HG02970 (cell line): ENCODE data around the gene SLC1A3.
"Not testable (repeated sequence)": the region's sequence is repeated elsewhere in the genome, so short reads cannot be mapped to it uniquely, and the experiment has no call there.

Experiments used
- ATAC-seq: cut with Tn5 transposase; IDR thresholded peaks from one replicate; pipeline ENCODE4 v1.9.1; 2021; ENCODE audit warnings: mild to moderate bottlenecking, moderate library complexity, moderate number of reproducible peaks; ENCODE audit not compliant: unreplicated experiment, low FRiP score

SLC1A3 gene

DNA sequence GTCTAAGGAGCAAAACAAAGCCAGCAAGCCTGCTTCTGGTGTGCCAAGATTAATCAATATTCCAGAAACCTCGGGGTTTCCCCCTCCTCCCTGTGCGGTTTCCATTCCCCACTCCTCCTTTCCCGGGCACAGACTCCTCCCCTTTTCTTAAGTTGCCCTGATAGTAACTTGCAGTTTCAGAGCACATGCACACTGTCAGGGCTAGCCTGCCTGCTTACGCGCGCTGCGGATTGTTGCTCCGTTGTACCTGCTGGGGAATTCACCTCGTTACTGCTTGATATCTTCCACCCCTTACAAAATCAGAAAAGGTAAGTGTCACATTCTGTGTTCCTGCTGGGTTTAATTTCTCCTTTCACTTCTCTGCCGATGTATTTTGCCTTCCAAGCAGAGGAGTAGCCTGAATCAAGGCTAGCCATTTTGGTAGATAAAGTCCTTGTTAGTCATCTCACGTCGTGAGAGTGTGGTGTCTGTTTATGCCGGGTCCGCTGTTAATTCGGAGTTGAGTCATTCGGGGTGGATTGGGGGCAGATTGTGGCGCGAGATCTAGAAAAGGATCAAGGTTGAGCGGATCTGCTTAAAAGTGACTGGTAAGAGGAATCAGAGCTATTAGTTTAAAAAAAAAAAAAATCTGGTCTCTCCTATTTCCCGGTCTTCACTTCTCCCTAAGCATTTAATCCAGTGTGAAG is at the start of gene SLC1A3:
SLC1A3 (plus strand) TSS at position 179 of the 686 bp plus-strand sequence. CDS start 1,818 bp downstream, outside the sequence.
- peak; percentile 74 for ATAC-seq

DNA sequence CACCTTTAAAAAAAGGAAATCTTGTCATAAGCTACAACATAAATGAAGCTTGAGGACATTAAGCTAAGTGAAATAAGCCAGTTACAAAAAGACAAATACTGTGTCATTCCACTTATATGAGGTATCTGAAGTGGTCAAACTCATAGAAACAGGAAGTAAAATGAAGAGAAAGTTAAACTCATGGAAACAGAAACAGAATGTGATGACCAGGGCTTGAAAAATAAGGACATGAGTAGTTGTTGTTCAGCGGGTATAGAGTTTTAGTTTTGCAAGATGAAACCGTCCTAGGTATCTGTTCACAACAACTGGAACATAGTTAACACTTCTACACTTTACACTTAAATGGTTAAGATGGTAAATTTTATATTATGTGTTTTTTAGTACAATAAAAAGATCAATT is 47.8 kb upstream of the SLC1A3 start:
- ATAC-seq = no peak

DNA sequence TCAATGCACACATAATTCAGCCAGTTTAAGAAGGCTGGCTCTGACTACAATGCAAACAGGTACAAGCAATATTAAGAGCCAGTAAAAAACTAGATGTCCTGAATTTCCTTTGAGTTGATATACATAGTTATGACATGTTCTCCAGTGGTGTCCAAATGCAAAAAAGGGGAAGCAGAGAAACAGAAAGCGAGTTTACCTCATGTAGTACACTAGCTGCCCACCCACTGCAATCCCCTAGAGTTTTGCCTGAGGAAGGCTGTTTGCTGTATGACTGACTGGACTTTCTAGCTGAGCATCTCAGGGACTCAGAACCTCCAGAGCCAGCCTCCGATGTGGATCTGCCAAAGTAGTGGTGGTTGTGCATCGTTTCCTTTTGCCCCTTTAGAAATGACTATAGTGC is 44.8 kb upstream of the SLC1A3 start:
- ATAC-seq = no peak

DNA sequence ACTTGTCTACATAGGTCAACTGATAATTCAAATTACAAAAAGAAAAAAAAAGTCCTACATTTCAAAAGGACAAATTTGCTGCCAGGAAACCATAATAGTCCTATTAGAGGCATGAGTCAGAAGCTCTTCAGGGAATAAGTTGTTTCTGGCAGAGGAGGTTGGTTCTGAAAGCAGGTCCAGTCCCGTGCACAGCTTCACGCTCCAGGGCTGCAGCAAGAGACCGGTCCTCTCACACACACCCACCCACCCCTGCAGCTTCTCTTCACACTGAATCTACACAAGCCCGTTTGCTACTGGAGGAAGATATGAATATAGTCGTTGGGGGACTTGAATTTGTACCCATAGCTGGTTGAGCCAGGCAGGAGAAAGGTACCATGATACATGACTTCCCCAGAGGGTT is 36.9 kb upstream of the SLC1A3 start:
- no peak for ATAC-seq

DNA sequence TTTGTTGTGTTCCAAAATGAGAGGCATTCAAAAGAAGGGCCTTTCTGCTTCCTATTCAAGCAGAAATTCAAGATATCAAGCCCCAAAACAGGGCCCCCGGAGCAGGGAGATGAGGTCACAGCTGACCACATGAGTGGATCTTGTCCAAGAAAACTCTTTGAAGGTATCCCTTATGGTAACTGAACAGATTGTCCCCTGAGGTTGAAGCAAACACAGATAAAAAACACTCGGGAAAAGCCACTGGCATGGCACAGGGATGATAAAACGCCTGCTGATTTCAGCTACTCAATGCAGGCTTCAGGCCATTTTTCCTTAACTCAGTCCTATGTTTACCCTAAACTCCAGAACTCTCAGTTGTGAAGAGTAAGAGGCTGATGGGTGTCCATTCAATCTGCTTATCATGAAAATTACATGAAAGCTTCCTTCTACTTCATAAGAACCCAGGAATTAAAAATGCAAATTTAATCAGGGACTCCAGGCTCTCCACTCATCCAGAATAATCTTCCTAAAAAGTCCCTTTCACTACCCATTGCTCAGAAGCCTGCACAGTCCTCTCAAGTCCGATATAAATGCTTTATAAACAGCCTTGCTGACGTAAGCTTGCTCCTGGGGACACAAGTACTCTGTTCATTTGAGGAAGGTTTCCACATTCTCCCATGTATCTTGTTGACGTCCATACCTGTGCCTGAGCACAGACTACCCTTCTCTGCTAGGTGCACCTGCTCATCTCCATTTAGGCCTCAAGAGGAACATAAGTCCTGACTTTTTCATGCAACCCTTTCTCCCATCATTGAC is 35.9 kb upstream of the SLC1A3 start:
- ATAC-seq = no peak

DNA sequence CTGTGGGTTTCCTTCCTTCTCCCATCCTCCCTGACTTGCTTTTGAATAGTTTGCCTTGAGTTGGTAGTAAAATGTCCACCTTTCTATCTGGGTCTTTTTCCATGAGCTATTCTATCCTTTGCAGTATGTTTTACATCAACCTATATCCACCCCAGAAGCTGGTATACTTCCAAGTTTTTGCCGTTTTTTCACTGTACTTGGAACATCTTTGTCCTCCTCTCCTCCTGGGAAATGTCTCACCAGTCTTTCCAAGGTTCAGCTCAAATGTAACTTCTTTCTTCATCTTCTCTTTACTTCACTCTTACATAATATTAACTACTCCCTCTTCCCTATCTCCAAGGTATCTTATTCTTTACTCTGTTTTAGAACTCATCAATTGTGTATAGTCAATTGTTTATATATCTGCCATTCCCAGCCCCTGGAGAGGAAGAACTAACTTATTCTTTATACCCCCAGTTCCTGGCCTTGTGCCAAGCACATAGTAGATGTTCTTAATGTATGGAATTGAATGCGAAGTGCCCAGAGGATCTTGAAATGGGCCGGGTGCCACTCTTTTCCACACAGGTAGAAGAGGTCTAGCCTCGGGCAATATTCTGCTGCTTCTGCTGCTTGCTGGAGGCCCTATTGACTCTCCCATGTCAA is 34.9 kb upstream of the SLC1A3 start:
- no peak for ATAC-seq

DNA sequence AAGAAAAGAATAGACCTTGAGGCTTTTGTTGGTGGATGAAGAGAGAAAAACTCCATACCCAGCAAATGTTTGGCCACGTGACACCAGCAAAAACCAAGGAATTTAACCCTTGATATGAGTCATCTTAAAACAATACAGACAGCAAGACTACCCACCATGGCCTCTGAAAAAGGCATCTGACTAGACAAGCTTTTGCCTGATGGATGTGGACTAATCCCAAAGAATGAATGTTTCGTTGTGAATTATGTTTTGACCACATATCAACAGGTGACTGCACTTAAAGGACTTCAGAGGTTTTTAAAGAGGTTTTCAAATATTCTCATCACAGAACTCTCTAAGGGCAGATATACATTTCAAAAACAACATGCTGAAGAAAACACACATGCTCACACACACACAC is 33.0 kb upstream of the SLC1A3 start:
- no peak for ATAC-seq

DNA sequence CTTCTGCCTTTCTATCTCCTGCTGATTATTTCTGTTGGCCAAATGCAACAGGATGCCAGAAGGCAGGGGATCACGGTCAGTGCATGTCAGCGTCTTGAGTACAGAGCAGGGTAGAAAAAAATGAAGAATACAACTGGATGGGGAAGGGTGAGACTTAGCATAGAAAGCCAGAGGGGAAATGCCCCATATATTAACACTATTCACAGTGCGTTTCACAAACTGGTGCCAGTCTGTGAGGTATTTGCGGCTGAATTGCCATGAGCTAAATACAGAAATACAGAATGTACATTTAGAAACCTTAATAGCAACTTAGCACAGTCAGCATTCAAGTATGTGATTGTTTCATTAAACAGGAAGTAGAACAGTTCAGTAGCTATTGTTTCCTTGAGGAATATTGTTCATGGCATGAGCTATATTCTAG is 31.0 kb upstream of the SLC1A3 start:
- ATAC-seq = no peak

DNA sequence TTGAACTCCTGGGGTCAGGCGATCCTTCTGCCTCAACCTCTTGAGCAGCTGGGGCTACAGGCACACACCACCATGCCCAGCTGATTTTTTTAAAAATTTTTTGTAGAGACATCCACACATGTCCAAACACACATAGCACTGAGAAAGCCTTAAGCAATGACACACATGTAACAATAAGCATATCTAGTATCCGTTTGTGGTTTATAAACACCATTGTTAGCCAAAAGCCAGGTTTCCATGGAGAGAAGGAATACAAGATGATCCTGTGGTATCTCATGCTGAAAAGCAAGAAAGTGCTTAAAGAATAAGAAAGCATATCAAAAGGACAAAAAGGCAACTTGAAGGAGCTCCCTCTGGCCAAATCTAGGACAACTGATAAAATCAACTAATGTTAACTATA is 29.7 kb upstream of the SLC1A3 start:
- ATAC-seq = no peak

DNA sequence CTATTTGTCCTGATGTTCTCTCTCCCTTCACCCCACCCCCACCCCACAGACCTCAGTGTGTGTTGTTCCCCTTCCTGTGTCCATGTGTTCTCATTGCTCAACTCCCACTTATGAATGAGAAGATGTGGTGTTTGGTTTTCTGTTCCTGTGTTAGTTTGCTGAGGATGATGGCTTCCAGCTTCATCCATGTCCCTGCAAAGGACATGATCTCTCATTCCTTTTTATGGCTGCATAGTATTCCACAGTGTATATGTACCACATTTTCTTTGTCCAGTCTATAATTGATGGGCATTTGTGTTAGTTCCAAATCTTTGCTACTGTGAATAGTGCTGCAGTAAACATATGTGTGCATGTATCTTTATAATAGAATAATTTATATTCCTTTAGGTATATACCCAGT is 26.5 kb upstream of the SLC1A3 start:
- not testable (repeated sequence) for ATAC-seq

DNA sequence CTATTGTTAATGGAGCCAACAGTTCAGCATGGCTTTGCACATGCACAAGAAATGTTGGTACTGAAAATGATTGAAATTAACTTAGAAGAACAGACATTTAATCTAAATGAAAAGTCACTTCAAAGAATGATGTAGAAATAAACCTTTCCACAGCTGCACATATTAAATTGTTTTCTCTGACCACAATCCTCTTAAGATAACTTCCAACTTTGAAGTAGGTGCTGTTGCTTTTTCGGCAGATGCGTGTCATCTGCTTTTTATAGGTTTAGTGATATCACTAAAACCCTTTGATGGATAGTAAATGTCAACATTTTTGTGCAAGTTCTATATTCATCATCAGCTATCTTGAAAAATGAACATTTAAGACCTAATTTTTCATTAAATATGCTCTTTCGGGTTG is 25.3 kb upstream of the SLC1A3 start:
- no peak for ATAC-seq

DNA sequence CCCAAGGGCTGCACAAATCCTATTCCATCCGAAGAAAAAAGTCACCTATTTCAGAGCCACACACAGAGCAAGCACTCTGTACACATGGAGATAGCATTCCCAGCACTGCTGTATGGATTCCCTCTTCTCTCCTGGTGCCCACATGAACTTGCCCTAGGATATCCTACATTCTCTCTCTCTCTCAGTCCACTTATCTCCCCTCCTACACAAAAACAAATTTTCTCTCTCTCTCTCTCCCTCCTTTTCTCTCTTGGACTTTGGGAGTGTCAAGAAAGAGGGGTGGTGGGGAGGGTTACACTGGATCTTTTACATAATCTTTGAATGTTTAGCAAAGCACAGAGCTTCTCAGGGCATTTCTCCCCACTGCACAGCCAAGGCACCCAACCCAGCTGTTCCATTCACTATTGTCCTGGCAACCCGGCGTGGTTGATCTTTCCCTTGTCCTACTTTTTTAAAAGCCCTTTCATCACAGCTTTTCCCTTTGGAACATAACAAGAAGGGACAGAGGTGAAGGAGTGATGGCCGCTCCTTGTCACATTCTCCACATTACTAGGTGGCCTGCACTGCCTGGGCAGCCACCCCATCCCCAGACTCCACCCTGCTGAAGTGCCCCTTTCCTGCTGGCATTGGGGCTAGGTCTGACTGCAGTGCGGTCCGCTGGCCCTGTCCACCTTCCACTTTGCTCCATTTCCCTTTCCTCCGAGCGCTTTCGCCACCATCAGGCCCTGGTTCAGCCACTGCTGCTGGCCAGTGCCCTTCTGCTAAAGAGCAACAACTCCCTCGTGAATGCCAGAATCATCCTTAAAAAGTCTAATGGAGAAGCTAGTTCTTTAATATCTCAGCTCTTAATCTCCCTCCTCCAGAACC is 22.2 kb upstream of the SLC1A3 start:
- no peak for ATAC-seq

DNA sequence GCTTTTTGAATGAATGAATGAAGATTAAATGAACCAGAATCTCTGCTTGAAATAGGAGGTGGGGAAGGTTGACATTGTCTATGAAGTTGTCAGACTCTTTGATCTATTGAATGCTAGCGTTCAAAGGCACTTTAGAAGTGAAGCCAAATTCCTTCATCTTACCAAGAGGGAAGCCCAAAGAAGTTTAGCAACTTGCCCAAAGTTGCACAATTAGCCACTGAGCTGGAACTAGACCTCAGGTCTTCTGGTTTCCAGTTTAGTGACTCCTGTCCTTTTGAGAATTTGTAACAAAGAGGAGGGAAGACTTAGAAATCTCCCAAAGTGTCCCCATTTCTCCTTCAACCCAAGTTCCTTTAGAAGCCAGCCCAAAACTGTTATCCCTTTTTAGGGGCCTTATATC is 20.7 kb upstream of the SLC1A3 start:
- no peak for ATAC-seq

DNA sequence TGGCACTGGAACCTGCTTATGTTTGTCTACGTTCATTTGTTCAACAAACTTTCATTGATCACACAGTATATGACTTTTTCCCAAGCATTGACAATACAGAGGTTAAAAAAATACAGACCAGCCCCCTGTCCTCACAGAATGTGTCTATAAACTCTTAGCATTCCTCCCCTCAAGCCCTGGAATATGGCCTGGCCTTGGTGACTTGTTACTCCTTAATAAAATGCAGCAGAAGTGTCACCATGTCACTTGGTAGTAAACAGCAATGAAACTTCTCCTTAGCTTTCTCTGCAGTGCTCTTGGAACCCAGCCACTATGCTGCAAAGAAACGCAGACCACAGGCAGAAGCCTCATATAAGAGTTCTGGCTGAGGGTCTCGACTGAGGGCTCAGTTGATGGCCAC is 19.1 kb upstream of the SLC1A3 start:
- ATAC-seq = no peak

DNA sequence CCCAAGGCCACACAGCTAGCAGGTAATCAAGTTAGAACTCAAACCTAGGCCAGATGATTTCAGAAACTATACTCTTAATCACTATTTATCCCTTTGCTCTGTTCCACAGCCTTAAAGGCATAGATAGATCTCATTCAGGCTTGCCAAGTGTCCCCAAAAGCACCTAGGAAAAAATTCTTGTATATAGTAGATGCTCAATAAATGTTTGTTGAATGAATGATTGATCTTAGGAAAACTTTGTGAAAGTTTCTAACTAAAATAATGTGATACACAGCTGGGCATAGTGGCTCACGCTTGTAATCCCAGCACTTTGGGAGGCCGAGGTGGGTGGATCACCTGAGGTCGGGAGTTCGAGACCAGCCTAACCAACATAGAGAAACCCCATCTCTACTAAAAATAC is 16.7 kb upstream of the SLC1A3 start:
- not testable (repeated sequence) for ATAC-seq

DNA sequence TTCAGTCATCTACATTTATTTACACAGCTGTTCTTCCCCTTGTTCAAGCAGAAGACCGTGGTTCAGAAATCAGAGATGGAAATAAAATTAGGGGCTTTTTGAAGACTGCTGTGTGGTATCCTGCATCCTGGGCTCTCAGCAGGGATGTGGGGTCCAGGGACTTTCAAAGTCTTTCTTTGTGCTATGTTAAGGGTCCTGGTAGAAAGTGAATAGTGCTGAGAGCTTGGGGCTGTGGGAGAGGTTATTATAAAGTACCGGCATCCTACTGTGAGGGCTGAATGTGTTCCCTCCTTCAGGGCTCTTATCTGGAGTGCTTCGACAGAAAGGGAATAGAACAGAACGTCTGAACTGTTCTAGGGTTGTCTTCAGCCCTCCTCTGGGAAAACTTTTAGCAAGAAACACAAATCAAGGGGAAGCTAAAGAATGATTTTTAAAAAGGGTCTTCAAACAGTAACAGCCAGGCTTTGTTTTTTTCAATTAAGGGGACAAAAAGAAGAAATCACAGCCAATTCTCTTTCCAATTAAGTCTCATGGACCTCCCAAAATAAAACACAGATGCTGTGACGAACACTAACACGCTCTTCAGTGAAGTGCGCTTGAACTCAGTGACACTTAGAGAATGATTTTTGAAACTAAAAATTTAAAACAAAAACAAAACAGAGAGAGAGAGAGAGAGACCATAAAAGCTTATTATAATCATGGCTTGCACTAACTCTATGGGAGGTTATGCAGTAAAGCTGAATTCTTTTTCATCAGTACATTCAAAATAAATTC is 15.7 kb upstream of the SLC1A3 start:
- ATAC-seq = no peak

DNA sequence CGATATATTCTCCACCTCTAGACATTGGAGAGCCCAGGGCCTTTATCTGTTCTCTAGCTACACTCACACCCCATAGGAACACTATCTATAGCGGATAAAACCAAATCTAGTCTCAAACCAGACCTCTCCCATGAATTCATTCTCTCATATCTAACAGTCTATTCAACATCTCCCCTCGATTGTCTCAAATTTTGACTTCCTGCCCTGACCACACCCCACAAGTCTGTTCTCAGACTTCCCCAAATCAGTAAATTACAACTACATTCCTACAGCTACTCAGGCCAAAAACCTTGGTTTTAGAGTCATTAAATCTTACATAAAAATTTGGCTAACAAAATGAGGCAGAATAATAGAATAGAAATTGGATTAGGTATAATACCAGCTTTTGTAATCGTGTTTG is 12.5 kb upstream of the SLC1A3 start:
- ATAC-seq = no peak

DNA sequence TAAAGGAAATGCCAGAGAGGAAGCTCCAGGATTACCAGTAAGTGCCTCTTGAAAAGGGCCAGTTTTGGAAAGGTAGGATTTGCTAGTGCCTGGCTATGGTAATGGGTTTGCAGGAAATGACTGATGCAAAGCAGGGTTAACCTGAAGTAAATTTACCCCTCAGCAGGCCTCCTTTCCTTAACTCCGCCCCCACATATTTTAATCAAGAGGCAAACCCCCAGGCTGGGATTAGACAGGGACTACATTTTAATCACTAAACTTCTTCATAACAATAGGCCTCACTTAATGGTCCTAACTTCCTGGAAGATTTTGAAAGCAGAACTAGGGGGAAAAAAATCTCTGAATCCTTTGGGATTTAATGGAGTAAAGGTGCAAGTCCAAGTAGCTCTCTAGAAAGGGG is 10.2 kb upstream of the SLC1A3 start:
- no peak for ATAC-seq

DNA sequence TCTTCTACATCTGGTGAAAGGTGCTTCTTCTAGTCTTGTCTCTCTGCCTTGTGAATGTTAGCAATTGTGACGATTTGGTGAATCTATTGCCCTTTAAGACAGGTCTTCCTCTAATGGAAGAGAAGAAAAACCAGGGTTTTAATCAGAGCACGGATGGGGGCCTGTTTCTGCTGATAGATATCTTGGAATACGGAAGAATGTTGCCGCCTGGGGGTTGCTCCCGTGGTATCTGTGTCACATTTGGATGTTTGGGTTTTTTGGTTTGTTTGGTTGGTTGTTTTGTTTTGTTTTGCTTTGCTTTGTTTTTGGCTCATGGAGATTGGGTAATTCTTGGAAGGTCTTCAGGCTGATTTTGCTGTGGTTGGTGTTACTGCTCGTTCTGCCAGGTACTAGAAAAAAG is 9.7 kb upstream of the SLC1A3 start:
- ATAC-seq = no peak

DNA sequence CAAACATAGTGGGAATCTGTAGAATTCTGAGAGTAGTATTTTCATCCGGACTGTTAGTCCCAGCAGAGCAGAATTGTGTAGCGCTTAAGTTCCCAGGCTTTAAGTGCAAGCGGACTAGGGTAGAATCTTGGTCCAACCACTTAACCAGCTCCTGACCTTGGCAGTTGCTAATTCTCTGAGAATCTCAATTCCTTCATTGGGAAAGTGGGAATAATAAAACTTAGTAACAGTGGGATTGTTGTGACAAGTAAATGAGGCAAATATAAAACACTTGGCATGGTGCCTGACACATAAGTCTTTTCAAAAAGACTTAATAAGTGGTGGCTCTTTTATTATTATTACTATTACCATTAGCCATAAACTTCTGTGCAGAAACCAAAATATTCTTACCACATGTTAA is 8.4 kb upstream of the SLC1A3 start:
- ATAC-seq = no peak
